22Rv1 (cell line): ENCODE data around the gene HCCS.

Experiments
- H3K27ac ChIP-seq: fragments of 450-650 bp; 2 replicates; pipeline ENCODE4 v1.5.1; 2017
- CTCF ChIP-seq: fragments of 450-650 bp; IDR thresholded peaks from 2 replicates; pipeline ENCODE4 v1.5.1; 2017; ENCODE audit warnings: mild to moderate bottlenecking
- ZFX ChIP-seq: fragments of 450-650 bp; IDR thresholded peaks from 2 replicates; pipeline ENCODE4 v1.6.1; 2017; ENCODE audit warnings: antibody characterized with exemption, borderline replicate concordance

HCCS gene

GRCh38 chrX:11111037-11111851 is at the start of gene HCCS:
Gene HCCS (plus strand): TSS chrX:11111332. CDS start chrX:11112061, 729 bp downstream.
- no peak for TF ChIP-seq ZFX
- no peak for TF ChIP-seq CTCF
- H3K27ac ChIP-seq: peak within 1 kb of the TSS; percentile 55

GRCh38 chrX:11064276-11064675 is 46.9 kb upstream of the HCCS start:
- no peak overlapping the region for H3K27ac ChIP-seq
- TF ChIP-seq ZFX (no peak), CTCF (no peak)

- TF ChIP-seq ZFX: no peak
- TF ChIP-seq CTCF: no peak
- no peak overlapping the region for H3K27ac ChIP-seq
Measured at GRCh38 chrX:11064851-11065600, 46.1 kb upstream of the HCCS start.

GRCh38 chrX:11066812-11067211 is 44.3 kb upstream of the HCCS start:
- TF ChIP-seq ZFX (no peak), CTCF (no peak)
- H3K27ac ChIP-seq: no peak overlapping the region

- no peak overlapping the region for H3K27ac ChIP-seq
- no peak for TF ChIP-seq CTCF
- TF ChIP-seq ZFX: no peak
Measured at GRCh38 chrX:11073381-11073780, 37.8 kb upstream of the HCCS start.

GRCh38 chrX:11080741-11081305 is 30.3 kb upstream of the HCCS start:
- no peak overlapping the region for H3K27ac ChIP-seq
- TF ChIP-seq CTCF (no peak), ZFX (no peak)
